HepG2 (cell line): Measurements from ENCODE around the gene SLC19A1. TPM values are rescaled to one million over a fixed set of nuclear protein-coding genes. Genes with fewer than 3 reads are reported as not detected.
A peak's percentile ranks its signal among the peaks of the same experiment; 100 is the strongest.

Source experiments
- CSRNP2 ChIP-seq: sonication (generic); formaldehyde crosslinking; conservative IDR thresholded peaks from 2 replicates; pipeline ENCODE4 v1.8.0; 2022; ENCODE audit warnings: low read depth, missing genetic modification reagents
- GFI1 ChIP-seq: sonication (generic); formaldehyde crosslinking; IDR thresholded peaks from 2 replicates; pipeline ENCODE4 v1.5.0; 2020; ENCODE audit warnings: missing genetic modification reagents, mild to moderate bottlenecking, borderline replicate concordance
- GLI4 ChIP-seq: sonication (generic); formaldehyde crosslinking; IDR thresholded peaks from 2 replicates; pipeline ENCODE4 v1.5.1; 2020; ENCODE audit warnings: missing genetic modification reagents, mild to moderate bottlenecking, moderate library complexity, borderline replicate concordance
- HHEX ChIP-seq: IDR thresholded peaks from 2 replicates; pipeline ENCODE4 v1.6.1; 2016; ENCODE audit warnings: control low read depth
- IKZF5 ChIP-seq: IDR thresholded peaks from 2 replicates; pipeline ENCODE4 v1.6.1; 2018; ENCODE audit warnings: missing genetic modification reagents, mild to moderate bottlenecking, missing compliant biosample characterization
- IRF9 ChIP-seq: sonication (generic); formaldehyde crosslinking; IDR thresholded peaks from 2 replicates; pipeline ENCODE4 v1.8.0; 2022; ENCODE audit warnings: missing genetic modification reagents, mild to moderate bottlenecking, borderline replicate concordance
- NFYC ChIP-seq: IDR thresholded peaks from 2 replicates; pipeline ENCODE4 v1.6.1; 2016; ENCODE audit warnings: missing genetic modification reagents, missing compliant biosample characterization
- NR2C2 ChIP-seq: sonication (generic); formaldehyde crosslinking; IDR thresholded peaks from 2 replicates; pipeline ENCODE4 v1.4.0; 2020; ENCODE audit warnings: missing genetic modification reagents, mild to moderate bottlenecking, moderate library complexity, borderline replicate concordance
- SMYD3 ChIP-seq: sonication (generic); formaldehyde crosslinking; IDR thresholded peaks from 2 replicates; pipeline ENCODE4 v1.8.1; 2023; ENCODE audit warnings: mild to moderate bottlenecking, missing genetic modification reagents
- SRY ChIP-seq: sonication (generic); formaldehyde crosslinking; IDR thresholded peaks from 2 replicates; pipeline ENCODE4 v1.8.0; 2022; ENCODE audit warnings: mild to moderate bottlenecking, missing genetic modification reagents
- ZBTB4 ChIP-seq: sonication (generic); formaldehyde crosslinking; IDR thresholded peaks from 2 replicates; pipeline ENCODE4 v1.4.0; 2020; ENCODE audit warnings: missing genetic modification reagents, mild to moderate bottlenecking, borderline replicate concordance
- ZNF205 ChIP-seq: IDR thresholded peaks from 2 replicates; pipeline ENCODE4 v1.6.1; 2018; ENCODE audit warnings: missing biosample characterization, missing genetic modification reagents
- ZNF282 ChIP-seq: fragments of 450-650 bp; IDR thresholded peaks from 2 replicates; pipeline ENCODE4 v1.6.1; 2018; ENCODE audit not compliant: partially characterized antibody
- ZNF557 ChIP-seq: sonication (generic); formaldehyde crosslinking; IDR thresholded peaks from 2 replicates; pipeline ENCODE4 v1.4.0; 2020; ENCODE audit warnings: missing genetic modification reagents
- ZNF768 ChIP-seq: sonication (generic); formaldehyde crosslinking; IDR thresholded peaks from 2 replicates; pipeline ENCODE4 v1.4.0; 2020; ENCODE audit warnings: missing genetic modification reagents
- polyA plus RNA-seq, 8 experiments: library from polyadenylated mRNA; depleted of rRNA in 3 of 8; stranded (reverse) in 7 of 8; unstranded in 1 of 8; fragments of >200 nt; fragmentation: Illumina TruSeq in 4 of 8; extraction: Trizol in 4 of 8; gene quantifications; 2 replicates each; pipeline versions ENCODE4 v1.2.1 to v1.2.3, GENCODE V29; 2011 to 2016; ENCODE audit warnings: low read depth in 4 of 8, missing spikeins in 1 of 8, mixed read lengths in 1 of 8; ENCODE audit not compliant: insufficient read depth in 1 of 8
- total RNA-seq, 5 experiments: library from RNA; depleted of rRNA; stranded (reverse); fragments of >200 nt; fragmentation: Illumina TruSeq; extraction: Trizol; gene quantifications; 2 replicates each; pipeline ENCODE4 v1.2.3, GENCODE V29; 2016; ENCODE audit warnings: low read depth in 1 of 5
- TF ChIP-seq, protein P1 (sequence below): IDR thresholded peaks from 2 replicates; pipeline ENCODE4 v1.6.1; 2016; ENCODE audit warnings: low read depth, control low read depth

SLC19A1 gene
- total and polyA plus RNA-seq, 2 of the 13 experiments (the other 11 are each of a cell fraction or from before 2014, with no cell fraction given): 21.8 to 23.0 TPM

DNA sequence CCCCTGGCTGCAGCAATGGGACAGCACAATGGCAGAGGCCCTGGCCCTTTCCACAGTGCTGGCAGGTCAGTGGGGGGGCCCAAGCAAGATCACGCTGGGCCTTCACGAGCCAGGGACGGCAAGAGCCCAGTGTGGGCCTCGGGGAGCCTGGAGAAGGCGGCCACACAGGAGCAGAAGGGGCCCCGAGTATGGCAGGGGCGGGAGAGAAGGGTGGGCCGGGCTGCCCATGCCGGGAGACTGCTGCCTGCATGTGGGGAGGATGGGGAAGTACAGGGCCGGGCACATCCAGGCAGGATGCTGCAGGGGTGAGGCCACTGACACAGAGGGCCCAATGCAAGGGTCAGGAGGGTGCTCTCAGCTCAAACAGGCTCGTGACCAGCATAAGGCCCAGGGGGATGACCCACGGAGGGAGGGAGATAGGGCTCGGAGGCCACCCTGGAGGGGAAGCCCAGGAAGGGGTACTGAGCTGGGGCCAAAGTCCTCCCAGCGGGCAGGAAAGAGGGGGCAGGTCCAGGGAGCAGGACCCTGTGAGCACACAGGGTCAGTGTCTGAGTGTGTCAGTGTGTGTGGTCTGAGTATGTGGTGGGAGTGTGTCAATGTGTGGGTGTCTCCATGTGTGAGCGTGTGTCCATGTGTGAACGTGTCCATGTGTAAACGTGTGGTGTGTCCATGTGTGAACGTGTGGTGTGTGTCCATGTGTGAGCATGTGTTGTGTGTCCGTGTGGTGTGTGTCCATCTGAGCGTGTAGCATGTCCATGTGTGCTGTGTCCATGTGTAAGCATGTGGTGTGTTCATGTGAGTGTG is 13.1 kb downstream of the SLC19A1 start (continued):
- TF ChIP-seq ZNF282: peak; percentile 11
- TF ChIP-seq ZNF557 (CRISPR knock-in tag): no peak
- no peak for TF ChIP-seq ZNF205
- TF ChIP-seq NR2C2 (CRISPR knock-in tag): peak; percentile 75
- TF ChIP-seq NFYC (CRISPR knock-in tag): no peak
- no peak for TF ChIP-seq CSRNP2 (CRISPR knock-in tag)
- no peak for TF ChIP-seq GLI4 (CRISPR knock-in tag)
- TF ChIP-seq ZBTB4: peak; percentile 44; the same call in 1 of the 2 replicates
- peak; percentile 43; the same call in 1 of the 2 replicates for TF ChIP-seq IRF9 (CRISPR knock-in tag)
- TF ChIP-seq HHEX (CRISPR knock-in tag): no peak
- TF ChIP-seq SRY (CRISPR knock-in tag): no peak
- TF ChIP-seq IKZF5 (CRISPR knock-in tag): peak; percentile 53; the same call in 1 of the 2 replicates
- no peak for TF ChIP-seq GFI1 (CRISPR knock-in tag)
- no peak for TF ChIP-seq SMYD3 (CRISPR knock-in tag)
- TF ChIP-seq, protein P1, sequence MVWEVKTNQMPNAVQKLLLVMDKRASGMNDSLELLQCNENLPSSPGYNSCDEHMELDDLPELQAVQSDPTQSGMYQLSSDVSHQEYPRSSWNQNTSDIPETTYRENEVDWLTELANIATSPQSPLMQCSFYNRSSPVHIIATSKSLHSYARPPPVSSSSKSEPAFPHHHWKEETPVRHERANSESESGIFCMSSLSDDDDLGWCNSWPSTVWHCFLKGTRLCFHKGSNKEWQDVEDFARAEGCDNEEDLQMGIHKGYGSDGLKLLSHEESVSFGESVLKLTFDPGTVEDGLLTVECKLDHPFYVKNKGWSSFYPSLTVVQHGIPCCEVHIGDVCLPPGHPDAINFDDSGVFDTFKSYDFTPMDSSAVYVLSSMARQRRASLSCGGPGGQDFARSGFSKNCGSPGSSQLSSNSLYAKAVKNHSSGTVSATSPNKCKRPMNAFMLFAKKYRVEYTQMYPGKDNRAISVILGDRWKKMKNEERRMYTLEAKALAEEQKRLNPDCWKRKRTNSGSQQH: no peak
- TF ChIP-seq ZNF768 (CRISPR knock-in tag): no peak; the same call in 1 of the 2 replicates
